GM21529 (cell line): Measurements from ENCODE around the gene XKR7.
"Not testable (repeated sequence)": the region's sequence is repeated elsewhere in the genome, so short reads cannot be mapped to it uniquely, and the experiment has no call there.

Source experiments
- ATAC-seq: cut with Tn5 transposase; IDR thresholded peaks from one replicate; pipeline ENCODE4 v1.9.1; 2021; ENCODE audit not compliant: unreplicated experiment

The XKR7 gene

DNA sequence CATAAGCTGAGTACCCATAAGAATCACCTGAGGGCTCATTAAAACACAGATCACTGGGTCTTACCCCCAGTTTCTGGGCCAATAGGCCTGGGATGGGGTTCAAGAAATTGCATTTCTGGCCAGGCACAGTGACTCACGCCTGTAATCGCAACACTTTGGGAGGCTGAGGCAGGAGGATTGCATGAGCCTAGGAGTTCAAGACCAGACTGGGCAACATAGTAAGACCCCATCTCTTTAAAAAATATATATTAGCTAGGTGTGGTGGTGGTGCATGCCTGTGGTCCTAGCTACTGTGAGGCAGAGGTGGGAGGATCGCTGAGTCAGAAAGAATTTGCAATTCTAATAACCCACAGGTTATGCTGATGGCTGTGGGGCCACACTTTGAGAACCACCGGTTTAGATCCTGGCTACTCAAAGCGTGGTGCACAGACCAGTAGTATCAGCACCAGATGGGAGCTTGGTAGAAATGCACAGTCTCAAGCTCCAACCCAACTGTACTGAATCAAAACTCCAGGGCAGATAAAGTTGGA lies 44.3 kb downstream of the XKR7 start:
- ATAC-seq = no peak

DNA sequence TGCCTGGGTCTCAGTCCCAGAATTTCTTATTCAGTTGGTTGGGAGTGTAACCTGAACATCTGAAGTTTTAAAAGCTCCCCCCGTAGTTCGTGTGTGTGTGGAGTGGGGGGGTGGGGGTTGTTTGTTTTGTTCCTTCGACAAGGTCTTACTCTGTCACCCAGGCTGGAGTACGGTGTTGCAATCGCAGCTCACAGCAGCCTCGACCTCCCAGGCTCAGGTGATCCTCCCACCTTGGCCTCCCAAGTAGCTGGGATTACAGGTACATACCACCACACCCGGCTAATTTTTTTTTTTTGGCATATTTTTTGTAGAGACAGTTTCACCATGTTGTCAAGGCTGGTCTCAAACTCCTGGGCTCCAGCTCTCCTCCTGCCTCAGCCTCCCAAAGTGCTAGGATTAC lies 45.4 kb downstream of the XKR7 start:
- no peak for ATAC-seq

DNA sequence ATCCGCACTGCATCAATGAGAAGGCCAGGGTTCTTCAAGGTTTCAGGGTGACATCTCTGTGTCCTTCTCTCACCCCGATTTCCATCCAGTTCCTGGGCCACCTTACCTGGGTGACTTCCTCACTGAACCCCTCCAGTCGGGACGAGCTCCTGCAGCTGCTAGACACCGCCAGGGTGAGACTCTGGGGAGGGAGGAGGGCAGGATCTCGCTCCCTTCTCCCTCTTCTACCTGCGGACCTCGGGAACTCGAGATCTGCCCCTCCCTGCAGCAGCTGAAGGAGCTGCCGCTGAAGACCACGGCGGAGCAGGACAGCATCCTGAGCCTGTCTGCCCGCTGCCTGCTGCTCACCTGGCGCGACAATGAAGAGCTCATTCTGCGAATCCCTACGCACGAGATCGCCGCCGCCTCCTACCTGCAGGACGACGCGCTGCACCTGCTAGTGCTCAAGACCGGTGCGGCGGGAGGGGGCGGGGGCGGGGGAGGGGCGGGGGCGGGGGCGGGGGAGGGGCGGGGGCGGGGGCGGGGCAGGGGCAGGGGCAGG lies 49.8 kb downstream of the XKR7 start:
- ATAC-seq = no peak

DNA sequence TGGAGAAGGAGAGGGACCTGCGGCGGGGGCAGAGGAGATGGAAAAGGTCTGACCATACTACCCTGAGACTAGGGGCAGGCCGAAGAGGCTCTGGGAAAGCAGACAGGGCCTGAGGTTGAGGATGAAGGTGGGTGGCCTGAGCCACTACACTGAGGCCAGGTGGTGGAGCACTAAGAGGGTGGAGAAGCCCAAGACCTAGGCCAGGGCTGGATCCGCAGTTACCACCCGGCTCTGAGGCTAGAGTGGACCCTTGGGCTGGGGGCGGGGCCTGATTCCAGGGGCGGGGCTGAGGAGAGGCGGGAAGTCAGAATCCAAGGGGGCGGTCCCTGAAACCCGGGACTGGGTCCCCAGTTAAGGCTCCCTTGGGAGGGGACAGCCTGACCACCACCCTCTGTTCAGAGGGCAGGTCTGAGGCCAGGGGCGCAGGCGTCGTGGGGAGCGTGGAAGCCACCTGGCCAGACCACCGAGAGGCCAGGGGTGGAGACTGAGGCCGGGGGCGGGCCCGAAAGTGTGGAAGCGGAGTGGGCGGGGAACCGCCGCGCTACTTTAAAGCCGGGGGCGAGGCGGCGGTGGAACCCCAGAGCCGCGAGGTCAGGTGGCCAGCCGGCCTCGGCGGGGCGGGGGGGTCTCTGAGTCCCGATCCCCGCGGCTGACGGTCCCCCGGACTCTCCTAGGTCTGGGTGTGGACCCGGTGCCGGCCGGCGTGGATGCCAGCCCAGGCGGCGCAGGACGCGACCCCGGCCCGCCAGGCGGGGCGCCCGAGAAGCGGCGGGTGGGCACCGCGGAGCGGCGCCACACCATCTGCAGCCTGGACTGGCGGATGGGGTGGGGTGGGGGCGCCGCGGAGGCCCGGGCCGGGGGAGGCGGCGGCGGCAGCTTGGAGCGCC lies 50.6 kb downstream of the XKR7 start:
- ATAC-seq = no peak

DNA sequence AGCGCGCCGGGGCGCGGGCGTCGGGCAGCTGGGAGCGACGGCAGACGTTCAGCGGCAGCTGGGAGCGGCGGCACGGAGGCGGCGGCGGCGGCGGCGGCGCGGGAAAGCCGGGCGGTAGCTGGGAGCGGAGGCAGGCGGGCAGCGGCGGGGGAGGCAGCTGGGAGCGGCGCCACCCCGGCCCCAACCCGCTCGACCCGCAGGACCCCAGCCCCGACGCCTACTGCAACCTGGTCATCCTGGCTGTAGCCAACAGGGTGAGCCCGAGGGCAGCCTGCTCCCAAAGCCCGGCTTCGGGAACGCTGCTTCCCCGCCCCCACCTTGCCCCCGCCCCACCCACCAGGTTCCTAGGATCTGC lies 51.2 kb downstream of the XKR7 start:
- no peak for ATAC-seq

DNA sequence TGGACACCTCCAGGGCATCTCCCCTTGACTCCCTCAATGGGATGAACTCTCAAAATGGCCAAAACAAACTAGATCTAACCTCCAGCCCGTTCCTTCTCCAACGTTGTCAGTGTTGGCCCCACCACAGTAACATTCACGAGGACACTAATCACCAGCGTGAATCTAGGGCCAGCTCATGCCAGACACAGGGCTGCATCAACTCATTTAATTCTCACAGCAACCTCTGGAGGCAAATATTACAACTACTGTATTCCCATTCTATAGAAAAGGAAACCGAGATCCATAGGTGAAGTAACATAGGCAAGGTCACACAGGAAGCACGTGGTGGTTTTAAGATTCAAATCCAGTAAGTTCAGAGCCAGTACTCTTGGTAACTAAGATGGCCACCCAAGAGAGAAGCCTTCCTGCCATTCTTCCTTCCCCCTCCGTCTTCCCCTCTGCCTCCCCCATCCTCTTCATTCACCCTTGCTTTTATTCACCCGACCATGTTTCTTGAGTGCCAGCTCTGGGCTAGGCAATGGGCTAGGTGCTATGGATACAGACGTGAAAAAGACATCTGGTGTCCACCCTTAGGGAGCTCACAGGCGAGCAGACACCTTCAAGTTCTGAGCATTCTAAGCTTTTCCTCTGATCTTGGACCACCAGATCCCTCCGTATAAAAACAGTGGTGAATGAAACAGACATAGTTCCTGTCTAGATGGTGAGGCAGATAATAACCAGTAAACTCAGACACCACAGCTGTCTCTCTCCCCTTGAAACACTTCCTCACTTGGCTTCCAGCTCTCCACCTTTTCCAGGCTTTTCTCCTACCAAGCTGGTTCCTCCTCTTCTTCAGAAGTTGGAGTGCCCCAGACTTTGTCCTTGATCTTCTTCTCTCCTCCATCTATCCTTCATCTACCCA lies 51.9 kb downstream of the XKR7 start:
- no peak for ATAC-seq

DNA sequence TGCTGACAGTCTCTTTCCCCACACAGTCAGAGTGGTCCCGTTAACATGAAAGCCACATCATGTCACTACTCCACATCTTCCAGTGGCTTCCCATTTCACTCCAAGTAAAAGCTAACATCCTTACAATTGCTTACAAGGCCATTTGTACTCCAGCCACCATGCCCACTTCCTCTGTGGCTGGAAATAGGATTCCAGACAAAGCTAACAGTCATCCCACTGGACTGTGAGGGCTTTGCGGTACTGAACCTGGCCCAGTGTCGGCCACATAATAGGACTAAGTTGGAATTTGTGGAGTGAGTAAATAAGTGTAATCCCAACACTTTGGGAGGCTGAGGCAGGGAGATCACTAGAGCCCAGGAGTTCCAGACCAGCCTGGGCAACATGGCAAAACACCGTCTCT lies 53.1 kb downstream of the XKR7 start:
- ATAC-seq = no peak

DNA sequence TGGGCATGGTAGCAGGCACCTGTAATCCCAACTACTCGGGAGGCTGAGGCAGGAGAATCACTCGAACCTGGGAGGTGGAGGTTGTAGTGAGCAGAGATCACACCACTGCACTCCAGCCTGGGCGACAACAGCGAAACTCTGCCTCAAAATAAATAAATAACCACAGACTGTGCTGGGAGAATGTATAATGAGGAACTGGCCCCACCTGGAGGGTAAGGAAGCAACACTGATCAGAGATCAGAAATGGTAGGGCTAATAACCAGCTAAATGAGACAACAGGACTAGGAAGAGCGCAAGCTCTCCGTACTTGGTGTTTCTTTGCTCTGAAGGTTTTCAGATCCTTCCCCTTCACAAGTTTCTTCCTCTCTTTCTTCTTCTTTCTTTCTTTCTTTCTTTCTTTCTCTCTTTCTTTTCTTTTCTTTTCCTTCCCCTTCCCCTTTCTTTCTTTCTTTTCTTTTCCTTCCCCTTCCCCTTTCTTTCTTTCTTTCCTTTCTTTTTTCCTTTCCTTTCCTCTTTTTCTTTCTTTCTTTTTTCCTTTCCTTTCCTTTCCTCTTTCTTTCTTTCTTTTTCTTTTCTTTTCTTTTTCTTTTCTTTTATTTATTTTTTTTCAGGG lies 56.8 kb downstream of the XKR7 start:
- ATAC-seq = no peak

DNA sequence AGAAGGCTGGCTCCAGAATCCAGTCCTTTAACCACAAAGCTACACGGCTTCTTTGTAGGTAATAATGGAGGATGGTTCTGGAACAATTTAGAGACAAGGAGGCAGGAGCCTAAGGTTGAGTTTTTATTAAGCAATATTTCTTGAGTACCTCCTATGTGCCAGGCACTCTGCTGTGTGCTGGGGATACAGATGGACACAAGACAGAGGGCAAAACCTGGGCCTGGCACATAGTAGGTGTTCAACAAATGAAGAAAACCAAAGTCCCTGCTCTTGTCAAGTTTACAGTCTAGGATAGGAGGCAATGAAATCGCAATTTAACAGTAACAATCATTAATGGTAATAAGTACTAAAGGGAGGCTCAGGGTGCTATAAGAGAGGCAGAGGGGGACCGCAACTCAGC lies 59.7 kb downstream of the XKR7 start:
- no peak for ATAC-seq

DNA sequence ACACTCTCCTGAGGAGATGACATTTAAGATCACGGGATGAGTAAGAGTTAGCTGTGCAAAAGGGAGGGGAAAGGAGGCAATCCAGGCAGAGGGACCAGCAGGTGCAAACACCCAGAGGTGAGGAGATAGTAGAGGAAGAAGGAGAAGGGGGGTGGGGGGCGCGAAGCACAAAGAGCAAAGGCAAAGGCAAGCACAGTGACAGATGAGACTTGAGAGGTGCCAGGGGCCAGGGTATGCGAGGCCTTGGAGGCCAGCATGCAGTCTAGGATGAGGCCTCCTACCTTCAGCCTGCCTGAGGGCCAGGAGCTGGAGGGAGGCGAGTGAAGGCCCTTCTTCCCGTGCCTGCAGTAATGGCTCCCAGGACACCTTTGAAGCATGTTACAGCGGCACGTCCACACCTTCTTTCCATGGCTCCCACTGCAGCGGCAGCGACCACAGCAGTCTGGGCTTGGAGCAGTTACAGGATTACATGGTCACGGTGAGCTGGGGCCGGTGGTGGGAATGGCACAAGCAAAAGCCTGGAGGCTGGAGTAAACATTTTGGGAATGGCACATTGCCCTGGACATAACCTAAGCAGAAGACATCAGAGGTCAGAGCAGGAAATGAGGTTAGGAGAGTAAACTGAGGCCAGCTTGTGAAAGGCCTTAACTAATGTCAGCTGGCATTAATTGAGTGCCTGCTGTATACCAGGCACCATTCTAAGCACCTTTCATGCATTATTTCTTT lies 60.9 kb downstream of the XKR7 start:
- no peak for ATAC-seq

DNA sequence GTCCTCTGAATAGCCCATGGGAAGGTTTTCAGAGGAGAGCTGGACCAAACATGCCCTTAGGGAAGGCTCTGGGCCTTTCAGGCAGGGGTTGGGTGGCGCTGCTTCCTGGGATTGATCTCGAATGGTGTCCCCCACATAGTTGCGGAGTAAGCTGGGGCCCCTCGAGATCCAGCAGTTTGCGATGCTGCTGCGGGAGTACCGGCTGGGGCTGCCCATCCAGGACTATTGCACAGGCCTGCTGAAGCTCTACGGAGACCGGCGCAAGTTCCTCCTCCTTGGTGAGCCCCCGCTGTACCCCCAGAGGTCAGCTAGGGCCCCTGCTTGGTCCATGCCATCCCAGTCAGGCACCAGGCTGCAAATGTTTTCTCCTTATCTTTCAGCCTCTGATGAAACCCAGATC lies 61.6 kb downstream of the XKR7 start:
- no peak for ATAC-seq

DNA sequence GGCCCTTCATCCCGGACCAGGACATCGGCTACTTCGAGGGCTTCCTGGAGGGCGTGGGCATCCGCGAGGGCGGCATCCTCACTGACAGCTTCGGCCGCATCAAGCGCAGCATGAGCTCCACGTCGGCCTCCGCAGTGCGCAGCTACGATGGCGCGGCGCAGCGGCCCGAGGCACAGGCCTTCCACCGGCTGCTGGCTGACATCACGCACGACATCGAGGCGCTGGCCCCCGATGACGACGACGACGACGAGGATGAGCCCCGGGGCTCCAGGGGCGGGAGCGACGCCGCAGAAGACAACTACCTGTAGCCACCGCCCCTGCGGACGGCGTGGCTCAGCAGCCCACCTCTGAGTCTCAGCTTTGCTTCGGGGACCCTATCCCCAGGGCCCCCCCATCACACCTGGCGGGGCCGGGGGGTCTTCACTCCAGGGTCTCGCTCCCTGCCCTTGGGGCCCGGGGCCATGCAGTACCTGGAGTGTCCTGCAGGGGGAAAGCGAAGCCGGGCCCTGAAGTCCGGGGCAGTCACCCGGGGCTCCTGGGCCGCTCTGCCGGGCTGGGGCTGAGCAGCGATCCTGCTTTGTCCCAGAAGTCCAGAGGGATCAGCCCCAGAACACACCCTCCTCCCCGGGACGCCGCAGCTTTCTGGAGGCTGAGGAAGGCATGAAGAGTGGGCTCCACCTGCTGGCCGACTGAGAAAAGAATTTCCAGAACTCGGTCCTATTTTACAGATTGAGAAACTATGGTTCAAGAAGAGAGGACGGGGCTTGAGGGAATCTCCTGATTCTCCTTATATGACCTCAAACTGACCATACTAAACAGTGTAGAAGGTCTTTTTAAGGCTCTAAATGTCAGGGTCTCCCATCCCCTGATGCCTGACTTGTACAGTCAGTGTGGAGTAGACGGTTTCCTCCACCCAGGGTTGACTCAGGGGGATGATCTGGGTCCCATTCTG lies 63.3 kb downstream of the XKR7 start:
- no peak for ATAC-seq

DNA sequence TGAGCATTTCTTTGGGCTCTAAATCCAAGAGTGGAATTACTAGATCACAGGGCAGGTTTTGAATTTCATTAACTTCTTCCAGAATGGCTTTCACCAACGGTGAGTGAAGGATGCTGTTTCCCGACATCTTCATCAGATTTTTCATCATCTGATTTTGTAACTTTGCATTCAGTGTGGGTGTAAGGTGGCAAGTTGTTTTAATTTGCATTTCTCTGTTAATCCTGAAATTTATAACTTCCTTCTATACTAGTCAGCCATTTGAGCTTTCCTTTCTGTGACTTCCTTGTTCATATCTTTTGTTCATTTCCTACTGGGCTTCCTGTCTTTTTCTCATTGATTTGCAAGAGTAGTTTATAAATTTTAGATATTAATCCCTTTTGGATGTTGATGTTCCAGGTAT lies 65.4 kb downstream of the XKR7 start:
- ATAC-seq = no peak

DNA sequence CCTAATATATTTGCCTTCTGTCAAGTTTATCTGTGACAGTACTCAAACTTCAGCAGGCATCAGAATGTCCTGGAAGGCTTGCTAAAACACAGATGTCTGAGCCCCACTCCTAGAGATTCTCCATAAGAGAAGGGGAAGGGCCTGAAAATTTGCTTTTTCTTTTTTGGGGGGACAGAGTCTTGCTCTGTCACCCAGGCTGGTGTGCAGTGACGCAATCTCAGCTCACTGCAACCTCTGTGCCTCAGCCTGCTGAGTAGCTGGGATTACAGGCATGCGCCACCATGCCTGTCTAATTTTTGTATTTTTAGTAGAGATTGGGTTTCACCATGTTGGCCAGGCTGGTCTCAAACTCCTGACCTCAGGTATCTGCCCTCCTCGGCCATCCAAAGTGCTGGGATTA lies 65.8 kb downstream of the XKR7 start:
- ATAC-seq = not testable (repeated sequence)

DNA sequence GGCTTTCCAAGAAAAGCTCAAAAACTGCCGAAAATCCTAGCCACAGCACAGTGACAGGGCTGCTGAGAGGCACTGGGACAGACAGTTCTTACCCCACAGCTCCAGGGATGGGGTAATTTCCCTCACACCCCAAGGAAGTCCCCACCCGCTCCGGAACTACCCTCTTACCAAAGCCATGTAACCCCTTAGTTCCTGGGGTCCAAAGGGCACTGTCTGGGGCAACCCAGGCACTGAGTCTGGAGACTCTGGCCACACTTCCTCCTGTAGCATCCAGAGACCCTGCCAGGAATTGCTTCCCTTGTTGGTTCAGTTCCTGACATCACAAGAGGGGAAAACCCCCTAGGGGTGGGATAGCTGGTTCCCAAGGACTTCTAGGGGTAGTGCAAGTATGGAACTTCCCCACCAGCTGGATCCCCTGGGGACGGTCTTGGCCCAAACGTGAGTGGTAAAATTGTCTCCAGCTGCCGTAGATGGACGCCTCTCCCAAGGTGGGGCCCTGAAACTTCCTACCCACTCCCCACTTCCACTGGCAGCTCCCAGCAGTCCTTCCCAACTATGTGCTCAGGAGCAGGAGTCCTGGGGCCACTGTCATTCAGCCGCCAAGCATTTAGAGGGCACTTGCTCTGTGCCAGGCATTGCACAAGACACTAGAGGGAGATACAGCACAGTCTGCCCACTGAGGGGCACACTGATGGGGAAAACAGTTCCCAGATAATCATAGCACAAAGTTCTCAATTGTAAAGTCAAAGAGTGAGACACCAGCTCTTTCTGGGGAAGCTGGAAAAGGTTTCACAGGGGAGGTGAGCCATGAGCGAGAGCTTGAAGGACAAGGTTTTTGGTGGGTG lies 66.9 kb downstream of the XKR7 start:
- ATAC-seq = no peak

DNA sequence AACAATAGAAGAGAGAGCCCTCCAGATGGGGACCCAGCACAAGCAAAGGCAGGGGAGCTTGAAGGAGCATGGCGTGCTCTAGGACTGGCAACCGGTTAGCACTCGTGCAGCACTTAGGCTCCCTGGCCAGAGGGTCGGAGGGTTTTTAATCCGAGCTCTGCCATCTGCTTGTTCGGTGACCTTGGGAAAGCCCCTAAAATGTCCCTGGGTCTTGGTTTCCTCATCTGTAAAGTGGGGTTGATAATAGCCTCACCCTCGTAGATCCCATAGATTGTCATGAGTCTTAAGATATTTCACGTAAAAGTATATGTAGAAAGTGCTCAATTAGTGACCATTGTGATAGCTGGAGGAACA lies 67.5 kb downstream of the XKR7 start:
- no peak for ATAC-seq

DNA sequence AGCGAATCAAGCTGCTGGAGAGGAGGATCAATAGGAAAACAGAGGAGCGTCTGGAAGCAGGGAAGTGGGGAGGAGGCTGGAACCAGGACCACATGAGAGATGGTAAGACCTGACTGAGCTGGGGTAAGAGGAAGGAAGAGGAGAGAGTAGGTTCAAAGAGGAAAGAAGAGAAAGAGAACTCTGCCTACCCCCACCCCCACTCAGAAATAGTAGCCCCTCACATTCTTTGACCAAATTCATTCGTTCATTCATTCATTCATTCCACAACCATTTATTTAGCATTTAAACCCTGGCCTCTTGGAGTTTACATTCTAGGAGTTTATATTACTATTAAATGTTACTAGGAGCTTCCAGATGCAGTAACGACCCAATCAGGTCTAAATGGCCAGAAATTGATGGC lies 68.3 kb downstream of the XKR7 start:
- no peak for ATAC-seq

DNA sequence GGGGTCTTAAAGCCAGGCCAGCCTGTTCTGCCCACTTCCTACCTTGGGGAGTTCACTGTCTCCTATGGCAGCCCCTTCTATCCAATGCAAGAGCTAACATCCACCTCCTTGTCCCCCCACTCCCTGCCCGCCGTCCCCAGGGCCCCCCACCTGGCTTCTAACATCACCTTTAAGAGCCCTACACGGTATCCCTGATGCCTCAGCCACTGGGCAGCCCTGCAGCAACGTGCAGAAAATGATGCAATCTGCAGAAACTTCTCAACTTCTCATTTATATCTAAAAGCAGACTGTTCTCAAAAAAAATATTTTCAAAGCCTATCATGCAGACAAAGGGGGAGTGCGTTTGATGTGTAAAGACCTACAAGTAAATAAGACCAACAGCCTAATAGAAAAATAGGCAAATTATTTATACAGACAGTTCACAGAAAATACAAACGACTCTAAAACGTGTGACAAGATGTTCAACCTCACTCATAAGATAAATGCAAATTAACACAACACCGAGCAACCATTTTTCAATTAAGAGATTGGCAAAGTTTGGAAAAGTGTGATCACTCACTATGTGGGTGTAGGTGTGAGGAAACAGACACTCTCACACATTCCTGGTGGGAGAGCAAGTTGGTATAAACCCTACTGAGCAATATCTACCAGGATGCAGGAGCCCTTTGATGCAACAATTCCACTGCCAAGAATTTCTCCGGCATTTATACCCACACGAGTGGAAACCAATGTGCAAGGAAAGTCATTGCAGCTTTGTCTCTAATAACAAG lies 69.0 kb downstream of the XKR7 start:
- no peak for ATAC-seq
